Renal pelvis (tissue), 4 donors: Measurements from ENCODE around the gene IFFO2. TPM values are rescaled to one million over a fixed set of nuclear protein-coding genes. Genes with fewer than 3 reads are reported as not detected.
"Not testable (repeated sequence)": the region's sequence is repeated elsewhere in the genome, so short reads cannot be mapped to it uniquely, and the experiment has no call there.

ENCODE experiments used
- DNase-seq: peaks from one replicate; pipeline ENCODE4 v3.0.0-alpha.2; 2013
- polyA plus RNA-seq, 3 donors: library from polyadenylated mRNA; unstranded; fragments of 120-200 nt; gene quantifications; one replicate each; pipeline ENCODE4 v1.2.1, GENCODE V29; 2013; ENCODE audit not compliant: insufficient read length in 3 of 3

The IFFO2 gene
- polyA plus RNA-seq, 3 donors = 27.9 to 31.4 (median 29.8) TPM

DNA sequence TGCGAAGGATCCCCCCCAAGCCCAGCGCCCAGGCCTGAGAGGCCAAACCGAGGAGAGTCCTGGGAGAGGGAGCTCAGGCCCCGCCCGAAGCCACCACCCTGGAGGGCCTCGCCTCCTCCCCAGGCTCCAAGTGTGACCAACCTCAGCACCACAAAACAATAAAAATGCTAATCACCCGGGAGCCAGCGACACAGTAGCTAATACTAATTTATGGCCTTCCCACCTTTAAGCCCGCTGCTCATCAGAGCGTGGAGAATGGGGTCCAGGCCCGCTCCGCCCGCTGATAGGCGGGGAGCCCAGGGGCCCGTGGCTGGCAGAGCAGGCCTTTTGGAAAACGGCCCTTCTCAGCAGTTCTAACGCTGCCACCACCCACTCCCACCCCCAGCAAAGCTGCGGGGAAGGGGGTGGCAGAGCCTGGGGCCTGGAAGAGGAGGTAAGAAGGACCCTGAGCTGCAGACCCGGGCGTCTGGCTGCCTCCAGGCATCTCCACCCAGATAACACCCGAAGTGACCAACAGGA, 76.6 kb downstream of the IFFO2 start:
- peak; percentile 56 for DNase-seq

DNA sequence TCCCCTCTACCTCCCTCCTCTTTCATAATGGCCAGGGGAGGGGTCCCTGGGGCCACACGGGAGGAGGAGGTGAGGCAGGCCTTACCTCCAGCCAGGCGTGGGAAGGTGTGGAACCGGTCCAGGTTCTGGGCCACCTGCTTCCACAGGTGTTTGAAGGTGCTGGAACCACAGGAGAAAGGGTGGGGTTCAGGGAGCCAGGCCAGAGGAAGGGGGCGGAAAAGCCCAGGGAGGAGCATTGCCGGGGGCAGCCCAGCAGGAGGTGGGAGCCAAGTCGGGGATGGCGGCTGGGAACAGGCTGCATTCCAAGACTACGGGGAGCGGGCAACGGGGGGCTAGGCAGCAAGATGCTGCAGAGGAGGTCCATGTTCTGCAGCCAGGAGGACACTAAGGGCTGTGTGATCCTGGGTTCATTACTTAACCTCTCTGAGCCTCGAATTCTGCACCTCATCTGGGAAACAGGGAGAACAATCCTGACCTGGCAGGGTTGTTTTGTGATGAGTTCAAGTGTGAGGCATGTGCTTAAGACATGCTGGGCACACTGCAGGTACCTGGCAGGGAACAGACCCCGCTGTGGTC, 77.2 kb downstream of the IFFO2 start:
- DNase-seq = no peak

- no peak for DNase-seq
Measured at GRCh38 chr1:18878538-18879214, 77.8 kb downstream of the IFFO2 start.

DNA sequence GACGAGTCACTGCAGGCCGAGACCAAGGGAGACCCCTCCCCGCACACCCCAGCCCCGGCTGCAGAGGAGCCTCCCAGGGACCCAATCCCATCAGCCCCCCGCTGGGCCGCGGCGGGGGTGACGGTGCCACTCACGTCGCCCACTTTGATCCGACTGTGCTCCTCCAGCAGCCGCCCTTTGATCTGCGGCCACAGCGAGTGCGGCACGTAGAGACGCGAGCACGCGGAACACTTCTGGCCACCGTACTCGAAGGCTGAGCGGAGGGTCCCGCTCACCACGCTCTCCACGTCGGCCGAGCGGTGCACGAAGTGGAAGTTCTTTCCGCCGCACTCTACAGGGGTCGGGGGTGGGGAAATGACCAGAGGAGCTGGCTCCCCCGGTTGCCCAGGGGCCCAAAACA, 79.2 kb downstream of the IFFO2 start:
- DNase-seq = no peak

GRCh38 chr1:18876210-18876609, 80.3 kb downstream of the IFFO2 start:
- DNase-seq = no peak

DNA sequence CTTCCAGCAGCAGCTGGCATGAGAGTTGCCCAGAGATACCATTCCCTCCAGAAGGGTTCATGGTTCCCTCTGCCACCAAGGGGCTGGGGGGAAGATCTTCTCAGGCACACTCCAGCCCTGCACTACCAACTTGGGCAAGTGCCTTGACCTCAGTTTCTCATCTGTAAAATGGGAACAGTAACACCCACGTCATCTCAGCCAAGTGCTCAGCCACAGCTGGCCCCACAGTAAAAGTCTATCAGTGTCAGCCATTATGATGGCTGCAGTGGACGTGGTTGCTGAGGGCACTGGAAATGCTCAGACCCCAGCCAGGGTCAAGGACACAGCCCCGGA, 80.7 kb downstream of the IFFO2 start:
- no peak for DNase-seq

DNA sequence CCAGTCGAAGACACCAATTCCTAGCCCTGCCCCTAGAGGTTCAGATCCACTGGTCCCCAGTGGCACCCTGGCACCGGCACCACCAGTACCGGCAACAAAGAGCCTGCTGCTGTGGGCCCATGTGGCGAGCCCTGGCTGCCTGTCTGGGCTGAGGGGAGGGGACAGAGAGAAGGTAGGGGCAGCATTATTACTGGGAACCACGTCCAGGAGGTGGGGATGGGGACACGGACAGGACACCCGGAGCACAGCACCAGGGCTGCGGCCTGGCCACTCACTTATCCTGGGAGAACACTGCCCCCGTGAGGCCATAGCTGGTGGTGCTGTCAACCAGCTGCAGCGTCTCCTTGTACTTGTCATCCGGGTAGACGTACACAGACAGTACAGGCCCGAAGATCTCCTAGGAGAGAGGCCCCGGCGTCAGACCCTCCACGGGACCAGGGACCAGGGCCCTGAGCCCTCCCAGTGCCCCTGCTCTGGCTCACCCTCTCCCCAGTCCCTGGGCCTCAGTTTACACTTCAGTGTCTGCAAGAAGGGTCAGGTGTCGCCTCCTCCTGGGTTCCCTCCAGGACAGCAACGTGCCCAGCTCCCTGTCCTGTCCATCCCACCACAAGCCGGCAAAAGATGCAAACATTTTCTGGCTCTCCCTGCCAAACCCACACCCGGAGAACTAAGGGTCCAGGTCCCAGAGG, 81.2 kb downstream of the IFFO2 start:
- DNase-seq = peak; percentile 81

GRCh38 chr1:18874600-18874999, 81.9 kb downstream of the IFFO2 start:
- no peak for DNase-seq

- DNase-seq = no peak
Measured at GRCh38 chr1:18874036-18874435, 82.4 kb downstream of the IFFO2 start.

DNA sequence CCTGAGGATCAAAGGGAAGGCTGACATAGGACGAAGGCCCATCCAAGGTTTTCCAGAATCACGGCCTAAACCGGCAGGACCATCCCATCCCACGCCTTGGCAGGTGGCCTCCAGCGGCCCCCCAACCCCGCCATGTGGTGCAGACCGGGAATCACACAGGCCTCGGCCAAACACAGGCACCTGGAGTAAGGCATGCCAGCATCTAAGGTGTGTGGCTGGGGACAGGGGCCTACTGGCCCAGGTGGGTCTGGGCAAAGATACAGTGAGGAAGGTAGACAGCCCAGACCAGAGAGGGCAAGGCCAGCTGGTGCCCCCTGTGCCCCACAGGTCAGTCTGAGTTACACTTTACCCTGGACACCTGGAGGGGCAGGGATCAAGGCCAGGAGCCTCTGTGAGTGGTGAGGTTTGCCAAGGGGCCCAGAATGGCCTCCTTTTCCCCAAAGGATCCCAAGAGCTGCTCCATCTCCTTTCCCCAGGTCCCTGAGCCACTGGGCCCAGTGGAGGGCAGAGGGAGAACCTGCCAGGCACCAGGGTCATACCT, 84.3 kb downstream of the IFFO2 start:
- DNase-seq = no peak

- DNase-seq = no peak
Measured at GRCh38 chr1:18871401-18872070, 84.9 kb downstream of the IFFO2 start.

DNA sequence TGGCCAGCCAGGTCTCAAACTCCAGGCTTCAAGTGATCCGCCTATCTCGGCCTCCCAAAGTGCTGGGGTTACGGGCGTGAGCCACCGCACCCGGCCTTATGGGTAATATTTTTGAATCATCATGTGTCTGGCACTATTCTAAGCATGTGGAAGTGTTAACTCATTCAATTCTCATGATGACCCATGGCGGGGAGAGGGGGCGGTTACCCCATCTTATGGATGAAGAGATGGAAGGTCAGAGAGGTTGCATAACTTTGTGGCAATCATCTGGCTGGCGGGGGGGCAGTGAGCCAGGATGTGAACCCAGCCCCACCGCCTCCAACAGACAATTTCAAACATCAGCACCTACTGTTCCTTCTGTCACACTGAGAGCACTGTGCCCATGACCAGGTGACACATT, 85.5 kb downstream of the IFFO2 start:
- DNase-seq = no peak

DNA sequence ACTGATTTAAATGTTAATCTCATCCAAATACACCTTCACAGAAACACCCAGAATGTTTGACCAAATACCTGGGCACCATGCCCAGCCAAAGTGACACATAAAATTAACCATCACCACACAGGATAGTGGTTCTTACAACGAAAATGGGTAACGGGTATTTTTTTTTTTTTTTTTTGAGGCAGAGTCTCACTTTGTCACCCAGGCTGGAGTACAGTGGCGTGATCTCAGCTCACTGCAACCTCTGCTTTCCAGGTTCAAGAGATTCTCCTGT, 85.9 kb downstream of the IFFO2 start:
- DNase-seq = not testable (repeated sequence)

DNA sequence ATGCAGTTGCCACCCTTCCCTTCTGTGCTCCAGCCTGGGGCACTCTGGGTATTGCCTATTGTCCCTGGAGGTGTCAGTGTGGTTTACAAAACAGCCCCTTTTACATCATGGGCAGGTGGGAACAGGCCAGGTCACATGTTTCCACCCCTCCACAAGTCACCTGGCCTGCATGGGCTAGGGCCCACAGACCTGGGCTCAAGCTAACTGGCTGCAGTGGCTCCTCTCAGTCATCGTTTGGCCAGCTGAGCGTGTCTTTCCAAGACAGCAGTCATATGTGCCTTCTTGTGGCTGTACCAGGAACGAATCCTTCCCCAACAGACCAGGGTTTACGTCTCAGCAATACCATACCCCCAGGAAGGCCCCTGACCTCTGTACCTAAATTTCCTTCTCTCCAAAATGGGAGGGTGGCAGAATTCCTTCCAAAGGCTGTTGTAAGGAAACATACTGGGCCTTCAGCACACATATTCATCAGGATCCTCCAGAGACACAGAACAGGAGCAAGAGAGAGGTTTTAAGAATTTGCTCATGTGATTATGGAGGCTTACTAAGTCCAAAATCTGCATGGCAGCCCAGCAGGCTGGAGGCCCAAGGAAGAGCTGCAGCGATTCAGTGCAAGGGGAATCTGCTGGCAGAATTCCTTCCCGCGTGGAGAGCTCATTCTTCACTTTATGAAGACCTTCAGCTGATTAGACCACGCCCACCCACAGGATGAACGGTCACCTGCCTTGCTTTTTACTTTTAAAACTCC, 86.5 kb downstream of the IFFO2 start:
- DNase-seq = no peak

GRCh38 chr1:18868801-18869424, 87.6 kb downstream of the IFFO2 start:
- DNase-seq = no peak

DNA sequence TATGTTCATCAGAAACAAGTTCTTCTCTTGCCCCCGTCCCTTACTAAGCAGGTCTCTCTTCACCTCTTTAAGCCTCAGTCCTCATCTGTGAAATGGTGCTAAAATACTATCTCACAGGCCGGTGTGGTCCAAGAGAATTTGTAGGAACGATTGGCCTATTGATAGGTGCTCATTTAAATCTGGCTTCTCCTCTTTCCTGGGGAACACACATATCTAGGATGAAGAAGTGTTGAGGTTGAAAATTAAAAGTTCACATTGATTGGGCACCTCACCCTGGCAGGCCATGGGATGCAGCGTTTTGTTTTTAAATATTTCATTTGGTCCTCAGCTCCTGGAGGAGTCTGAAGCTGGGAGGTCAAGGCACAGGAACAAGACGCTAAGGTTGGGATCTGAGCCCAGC, 88.1 kb downstream of the IFFO2 start:
- DNase-seq = no peak

- DNase-seq = no peak
Measured at GRCh38 chr1:18866846-18867245, 89.6 kb downstream of the IFFO2 start.

DNA sequence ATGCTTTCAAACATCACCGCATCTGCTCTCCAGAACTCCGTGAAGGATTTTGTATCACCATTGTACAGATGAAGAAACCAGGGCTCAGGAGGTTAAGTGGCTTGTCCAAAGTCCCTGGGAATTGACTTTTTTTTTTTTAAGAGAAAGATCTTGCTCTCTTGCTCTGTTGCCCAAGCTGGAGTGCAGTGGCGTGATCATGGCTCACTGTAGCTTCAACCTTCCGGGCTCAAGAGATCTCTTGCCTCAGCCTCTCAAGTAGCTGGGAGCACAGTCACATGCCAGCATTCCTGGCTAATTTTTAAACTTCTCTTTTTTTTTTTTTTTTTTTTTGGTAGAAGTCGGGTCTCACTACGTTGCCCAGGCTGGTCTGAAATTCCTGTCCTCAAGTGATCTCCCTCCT, 90.2 kb downstream of the IFFO2 start:
- DNase-seq = no peak

DNA sequence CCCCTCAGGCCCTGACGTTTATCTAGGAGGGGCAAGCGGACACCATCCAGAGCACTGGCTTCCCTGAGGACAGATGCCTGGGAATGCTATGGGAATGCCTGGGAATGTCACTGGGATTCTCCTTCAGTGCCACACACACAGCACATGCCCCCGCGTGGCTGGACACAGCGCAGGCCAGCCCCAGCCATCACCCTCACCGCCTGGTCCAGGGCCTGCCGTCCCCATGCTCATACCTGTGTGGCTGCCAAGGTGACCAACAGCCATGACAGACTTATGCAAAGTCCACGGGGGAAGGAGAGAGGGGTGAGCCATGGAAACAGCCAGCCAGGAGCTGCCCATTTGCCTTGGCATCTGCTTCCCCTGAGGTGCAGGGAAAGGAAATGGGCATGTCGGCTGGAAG, 91.3 kb downstream of the IFFO2 start:
- no peak for DNase-seq

GRCh38 chr1:18861590-18861989, 94.9 kb downstream of the IFFO2 start:
- DNase-seq = no peak

DNA sequence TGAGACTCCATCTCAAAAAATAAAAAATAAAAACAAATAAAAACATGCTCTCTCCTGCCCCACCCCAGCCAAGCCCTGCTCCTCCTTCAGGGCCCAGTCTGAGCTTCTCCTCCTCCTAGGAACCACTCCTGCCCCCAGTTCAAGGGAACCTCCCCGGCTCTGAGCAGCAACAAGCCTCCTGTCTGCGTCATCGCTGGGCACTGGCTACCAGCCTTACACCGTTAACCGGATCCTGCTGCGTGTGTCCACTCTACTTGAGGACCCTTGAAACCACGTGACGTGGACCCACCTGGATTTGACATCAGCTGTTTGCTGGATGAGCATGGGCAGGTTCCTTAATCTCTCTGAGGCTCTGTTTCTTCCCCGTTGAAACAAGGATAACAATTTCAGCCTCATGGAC, 95.4 kb downstream of the IFFO2 start:
- no peak for DNase-seq

DNA sequence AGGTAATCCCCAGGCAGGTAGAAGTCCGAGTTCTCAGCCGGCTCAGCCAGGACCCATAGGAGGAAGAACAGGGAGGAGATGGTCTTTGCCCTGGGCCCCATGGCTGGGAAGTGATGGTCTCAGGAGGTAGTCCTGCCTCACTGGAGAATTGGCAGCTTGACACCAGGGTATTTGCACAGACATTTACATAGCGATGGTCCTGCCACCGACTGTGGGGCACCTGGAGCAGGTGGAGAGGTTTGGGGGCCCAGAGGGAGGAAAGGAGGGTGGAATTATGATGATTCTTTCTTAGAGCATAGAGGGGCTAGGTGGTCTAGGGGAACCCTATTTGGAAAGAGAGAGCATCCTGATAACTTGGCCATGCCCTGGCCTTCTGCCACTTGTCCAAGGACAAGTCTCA, 96.9 kb downstream of the IFFO2 start, which contains the start of gene TAS1R2:
Gene TAS1R2 (minus strand): TSS at position 101 of the 400 bp plus-strand sequence. CDS start 0 bp downstream, at position 101.
- no peak for DNase-seq
